HG02759 (cell line): ENCODE data around the gene EIF4E3.

Experiments
- ATAC-seq: cut with Tn5 transposase; IDR thresholded peaks from one replicate; pipeline ENCODE4 v1.9.1; 2021; ENCODE audit warnings: mild to moderate bottlenecking, moderate library complexity; ENCODE audit not compliant: unreplicated experiment

The EIF4E3 gene

DNA sequence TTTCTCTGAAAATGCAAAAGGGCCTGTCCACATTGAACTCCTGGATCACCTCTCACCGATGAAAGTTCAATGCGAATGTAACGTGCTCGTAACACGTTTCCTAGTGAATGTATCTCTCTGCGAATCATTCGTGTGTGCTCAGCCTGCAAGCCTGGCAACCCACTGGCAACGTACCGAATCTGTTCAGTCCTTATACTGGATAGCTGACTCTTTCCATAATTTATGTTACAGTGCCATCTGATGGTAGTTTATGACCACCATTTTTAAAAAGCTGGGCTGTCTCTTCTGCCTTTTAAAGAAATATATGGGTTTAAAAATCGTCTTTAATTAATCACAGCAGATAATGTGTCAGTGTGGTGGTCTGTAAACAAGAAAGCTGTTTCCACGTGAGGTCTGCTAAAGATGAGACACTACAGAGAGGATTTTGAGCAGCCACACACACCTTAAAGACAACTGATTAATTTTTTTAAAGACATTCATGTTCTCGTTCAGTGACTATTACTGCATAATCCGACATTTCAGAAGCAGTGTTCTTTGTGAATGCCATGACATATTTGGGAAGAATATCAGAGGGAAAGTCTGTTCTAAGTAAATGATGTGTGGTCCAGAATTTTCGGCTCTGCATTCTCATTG, 72.3 kb downstream of the EIF4E3 start:
- ATAC-seq, result no peak

- ATAC-seq, result no peak
Measured at GRCh38 chr3:71651625-71652024, 73.6 kb downstream of the EIF4E3 start.

DNA sequence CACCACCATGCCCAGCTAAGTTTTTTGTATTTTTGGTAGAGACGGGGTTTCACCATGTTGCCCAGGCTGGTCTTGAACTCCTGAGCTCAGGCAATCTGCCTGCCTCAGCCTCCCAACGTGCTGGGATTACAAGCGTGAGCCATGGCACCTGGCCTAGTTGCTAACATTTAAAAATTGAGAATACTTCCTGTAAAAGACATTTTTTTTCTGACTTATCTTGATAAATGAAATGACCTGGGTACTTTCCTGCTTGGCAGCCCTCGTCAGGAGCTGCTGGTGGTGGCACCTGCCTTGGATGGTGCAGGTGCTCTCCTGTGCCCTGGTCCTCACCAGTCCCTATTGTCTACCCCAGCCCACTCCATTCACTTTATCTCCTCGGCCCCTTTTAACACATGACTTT, 74.8 kb downstream of the EIF4E3 start:
- no peak for ATAC-seq

DNA sequence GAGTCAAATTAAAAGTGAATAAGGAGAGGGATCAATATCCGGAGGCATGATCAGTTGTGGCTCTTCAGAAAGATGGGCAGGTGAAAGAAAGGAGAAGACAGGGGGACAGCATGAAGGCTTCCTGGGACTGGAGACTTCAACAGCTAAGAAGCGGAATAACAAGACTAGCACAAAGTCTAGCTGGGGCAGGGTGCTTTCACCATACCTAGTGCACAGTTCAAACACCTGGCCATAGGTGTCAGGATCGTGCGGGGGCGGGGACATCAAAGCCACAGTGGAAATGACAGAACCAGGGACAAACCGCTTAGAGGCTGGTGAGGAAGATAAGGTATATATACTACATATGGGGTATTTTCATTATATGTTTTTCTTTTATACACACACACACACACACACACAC, 75.4 kb downstream of the EIF4E3 start:
- ATAC-seq, result no peak

DNA sequence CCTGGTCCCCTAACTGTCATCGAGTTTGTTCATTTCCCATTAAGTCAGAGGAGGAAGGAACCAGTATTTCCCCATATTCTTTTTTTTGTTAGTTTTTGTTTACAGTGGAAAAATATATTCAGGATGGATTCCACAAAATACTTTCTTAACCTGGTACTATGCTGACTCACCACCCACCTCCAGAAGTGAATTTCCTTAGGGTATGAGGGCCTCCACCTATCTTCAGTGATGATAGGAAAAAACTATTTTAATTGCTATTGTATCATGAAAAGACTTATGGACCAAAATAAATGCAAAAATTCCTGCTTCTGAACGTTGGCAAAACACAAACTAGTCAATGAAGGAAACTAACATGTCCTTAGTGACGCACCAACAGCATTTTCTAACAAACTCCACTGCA, 77.5 kb downstream of the EIF4E3 start:
- ATAC-seq, result no peak

DNA sequence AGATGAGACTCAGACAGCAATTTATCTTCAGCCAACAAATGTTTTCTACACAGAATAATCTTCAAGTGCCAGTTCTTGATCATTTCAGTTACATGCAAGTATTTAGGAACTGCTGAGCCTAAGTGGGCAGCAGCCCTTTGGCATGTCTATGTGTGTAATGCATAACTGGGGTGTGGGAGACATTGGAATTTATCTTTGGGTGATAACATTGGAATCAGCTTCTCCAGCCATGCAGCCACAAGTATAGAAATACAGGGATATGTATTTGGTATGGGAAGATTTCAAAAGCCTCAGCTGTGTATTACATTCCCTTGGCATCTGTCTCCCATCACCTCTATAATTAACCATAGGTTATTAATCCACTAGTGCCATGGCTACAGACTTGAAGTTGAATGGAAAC, 78.2 kb downstream of the EIF4E3 start:
- no peak for ATAC-seq

GRCh38 chr3:71645140-71645539, 80.1 kb downstream of the EIF4E3 start:
- no peak for ATAC-seq

DNA sequence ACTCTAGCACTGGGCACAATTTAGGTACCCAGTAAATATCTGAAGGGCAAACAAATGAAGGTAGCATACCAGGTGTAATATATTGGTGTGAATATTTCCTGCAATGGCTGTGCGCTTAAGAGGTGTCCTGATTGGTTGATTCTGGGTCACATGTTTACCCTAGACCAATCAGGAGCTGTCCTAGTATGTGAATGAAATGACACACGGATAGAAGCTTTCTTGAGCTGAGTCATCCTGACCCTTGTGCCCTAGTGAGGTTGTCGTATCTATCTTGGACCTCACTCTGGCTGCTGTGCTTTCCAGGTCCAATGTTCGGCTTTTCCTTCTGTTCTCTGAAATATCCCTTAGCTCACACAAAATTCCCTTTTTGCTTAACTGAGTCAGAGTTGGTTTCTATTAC, 83.5 kb downstream of the EIF4E3 start:
- ATAC-seq, result no peak

- ATAC-seq, result no peak
Measured at GRCh38 chr3:71640331-71640983, 84.7 kb downstream of the EIF4E3 start.

GRCh38 chr3:71636482-71636881, 88.7 kb downstream of the EIF4E3 start:
- no peak for ATAC-seq

DNA sequence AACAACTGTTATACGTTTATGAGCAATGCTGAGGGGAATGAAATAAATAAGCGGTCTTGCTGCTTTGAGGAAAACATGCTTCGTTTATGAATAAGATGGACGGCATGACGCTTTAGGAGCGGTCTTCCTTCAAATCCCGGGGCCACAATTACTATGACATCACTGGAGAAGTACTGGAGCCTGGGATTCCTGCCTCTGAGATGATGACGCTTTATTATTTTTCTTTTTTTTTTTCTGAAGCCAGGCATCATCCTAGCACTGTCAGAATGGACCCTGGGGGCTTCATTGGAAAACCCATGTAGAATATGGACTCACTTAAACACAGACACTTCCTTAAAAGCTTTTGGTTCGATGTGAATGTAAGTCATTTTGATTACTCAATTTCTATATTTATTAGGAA, 89.2 kb downstream of the EIF4E3 start:
- ATAC-seq, result no peak

- no peak for ATAC-seq
Measured at GRCh38 chr3:71634671-71635070, 90.5 kb downstream of the EIF4E3 start.

DNA sequence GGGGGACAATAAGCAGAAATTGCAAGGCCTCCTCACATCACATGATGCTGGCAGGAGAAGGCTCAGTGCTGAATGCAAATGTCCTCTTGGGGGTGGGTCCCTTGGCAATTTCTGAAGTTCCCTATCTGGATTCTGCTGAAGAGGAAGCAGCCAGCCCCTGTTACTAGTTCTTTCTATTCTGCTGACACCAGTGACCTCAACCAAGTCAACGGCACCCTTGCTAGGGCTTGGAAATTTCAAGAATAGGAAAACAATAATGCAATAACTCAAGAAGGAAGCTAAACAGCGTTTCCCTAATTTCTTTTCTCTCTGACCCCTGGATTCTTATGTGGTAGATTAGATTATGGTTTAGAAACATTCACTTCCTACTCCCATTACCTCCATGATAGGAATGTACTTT, 95.5 kb downstream of the EIF4E3 start:
- no peak for ATAC-seq

GRCh38 chr3:71629289-71629688, 95.9 kb downstream of the EIF4E3 start:
- ATAC-seq, result no peak

- ATAC-seq, result no peak
Measured at GRCh38 chr3:71628522-71628921, 96.7 kb downstream of the EIF4E3 start.

- no peak for ATAC-seq
Measured at GRCh38 chr3:71625676-71626075, 99.5 kb downstream of the EIF4E3 start.
